ENCODE measurements around the gene BNIP5.

BNIP5 gene

DNA sequence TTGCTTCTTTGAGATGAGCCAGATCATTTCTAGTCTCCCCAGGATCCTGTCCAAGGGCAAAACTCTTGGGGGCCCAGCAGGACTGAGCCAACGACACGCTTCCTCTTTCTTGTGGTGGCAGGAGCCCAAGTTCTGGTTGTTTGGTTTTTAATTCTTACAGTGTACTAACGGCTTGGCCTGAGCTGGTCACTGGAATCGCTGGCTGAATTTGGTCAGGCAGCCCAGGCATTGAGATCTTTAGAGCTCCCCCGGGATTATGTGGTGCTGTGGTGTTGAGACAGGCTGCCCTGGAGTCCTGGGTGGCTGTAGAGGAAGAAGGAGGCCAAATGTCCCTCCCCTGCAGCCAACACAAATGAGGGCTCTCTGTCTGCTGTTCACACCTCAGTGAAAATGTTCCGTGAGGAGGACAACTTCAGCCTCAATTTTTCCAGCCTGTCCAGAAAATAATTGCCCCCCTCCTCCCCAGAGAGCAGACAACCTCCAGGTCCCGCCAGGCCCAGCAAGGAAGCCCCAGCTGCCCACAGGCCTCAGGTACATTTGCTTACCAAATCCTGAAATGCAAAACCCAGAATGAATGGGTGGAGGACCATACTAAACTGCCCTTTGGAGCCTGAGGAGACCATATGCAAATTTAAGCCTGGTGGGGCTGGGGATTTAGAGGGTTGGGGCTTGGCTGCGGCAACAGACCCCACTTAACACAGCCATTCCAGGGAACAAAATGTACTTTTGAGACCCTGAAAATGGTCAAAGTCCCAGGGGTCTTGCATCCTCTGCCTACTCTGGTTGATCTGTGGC is 23.6 kb downstream of the BNIP5 start:
- TF ChIP-seq, protein P1, sequence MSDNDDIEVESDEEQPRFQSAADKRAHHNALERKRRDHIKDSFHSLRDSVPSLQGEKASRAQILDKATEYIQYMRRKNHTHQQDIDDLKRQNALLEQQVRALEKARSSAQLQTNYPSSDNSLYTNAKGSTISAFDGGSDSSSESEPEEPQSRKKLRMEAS (IDR thresholded peaks at IDR 0.05; ENCODE audit: low read depth, low read length): no peak
- TF ChIP-seq POLR2A (IDR thresholded peaks at IDR 0.05; ENCODE audit: extremely low read depth, insufficient read length): no peak
- TF ChIP-seq MYC (IDR thresholded peaks at IDR 0.05; ENCODE audit: low read depth, low read length): 0 out of 2 replicates have a peak, but pooled peaks have one; percentile 39
- TF ChIP-seq, protein P2, sequence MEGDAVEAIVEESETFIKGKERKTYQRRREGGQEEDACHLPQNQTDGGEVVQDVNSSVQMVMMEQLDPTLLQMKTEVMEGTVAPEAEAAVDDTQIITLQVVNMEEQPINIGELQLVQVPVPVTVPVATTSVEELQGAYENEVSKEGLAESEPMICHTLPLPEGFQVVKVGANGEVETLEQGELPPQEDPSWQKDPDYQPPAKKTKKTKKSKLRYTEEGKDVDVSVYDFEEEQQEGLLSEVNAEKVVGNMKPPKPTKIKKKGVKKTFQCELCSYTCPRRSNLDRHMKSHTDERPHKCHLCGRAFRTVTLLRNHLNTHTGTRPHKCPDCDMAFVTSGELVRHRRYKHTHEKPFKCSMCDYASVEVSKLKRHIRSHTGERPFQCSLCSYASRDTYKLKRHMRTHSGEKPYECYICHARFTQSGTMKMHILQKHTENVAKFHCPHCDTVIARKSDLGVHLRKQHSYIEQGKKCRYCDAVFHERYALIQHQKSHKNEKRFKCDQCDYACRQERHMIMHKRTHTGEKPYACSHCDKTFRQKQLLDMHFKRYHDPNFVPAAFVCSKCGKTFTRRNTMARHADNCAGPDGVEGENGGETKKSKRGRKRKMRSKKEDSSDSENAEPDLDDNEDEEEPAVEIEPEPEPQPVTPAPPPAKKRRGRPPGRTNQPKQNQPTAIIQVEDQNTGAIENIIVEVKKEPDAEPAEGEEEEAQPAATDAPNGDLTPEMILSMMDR (IDR thresholded peaks at IDR 0.05; ENCODE audit: low read depth, low read length): no peak
- peak; percentile 98 for DNase-seq (ENCODE audit: low read depth)
- peak overlapping the region; percentile 18 for H3K4me3 ChIP-seq (ENCODE audit: low read depth, low read length)

DNA sequence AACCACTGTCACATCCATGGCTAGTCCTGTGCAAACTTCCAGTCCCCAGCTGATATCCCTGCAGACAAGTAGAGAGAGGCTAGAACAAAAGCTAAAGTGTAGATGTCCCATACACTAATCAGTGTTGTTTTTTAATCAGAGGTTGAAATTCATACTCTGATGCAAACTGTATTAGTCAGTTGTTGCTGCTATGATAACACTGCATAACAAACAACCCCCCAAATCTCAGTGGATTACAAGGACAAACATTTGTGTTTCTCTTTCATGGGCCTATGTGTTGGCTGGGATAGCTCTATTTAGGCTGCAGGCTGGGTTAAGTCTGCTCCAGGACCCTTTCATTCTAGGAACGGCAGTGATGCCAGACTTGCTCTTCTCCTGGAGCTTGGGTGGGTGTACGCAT is 26.8 kb downstream of the BNIP5 start:
- DNase-seq (ENCODE audit: low read depth): no peak
- H3K4me3 ChIP-seq (ENCODE audit: low read depth, low read length): no peak overlapping the region
- TF ChIP-seq, protein P1 (IDR thresholded peaks at IDR 0.05; ENCODE audit: low read depth, low read length): no peak
- TF ChIP-seq, protein P2 (IDR thresholded peaks at IDR 0.05; ENCODE audit: low read depth, low read length): no peak
- no peak for TF ChIP-seq POLR2A (IDR thresholded peaks at IDR 0.05; ENCODE audit: extremely low read depth, insufficient read length)
- no peak for TF ChIP-seq MYC (IDR thresholded peaks at IDR 0.05; ENCODE audit: low read depth, low read length)

DNA sequence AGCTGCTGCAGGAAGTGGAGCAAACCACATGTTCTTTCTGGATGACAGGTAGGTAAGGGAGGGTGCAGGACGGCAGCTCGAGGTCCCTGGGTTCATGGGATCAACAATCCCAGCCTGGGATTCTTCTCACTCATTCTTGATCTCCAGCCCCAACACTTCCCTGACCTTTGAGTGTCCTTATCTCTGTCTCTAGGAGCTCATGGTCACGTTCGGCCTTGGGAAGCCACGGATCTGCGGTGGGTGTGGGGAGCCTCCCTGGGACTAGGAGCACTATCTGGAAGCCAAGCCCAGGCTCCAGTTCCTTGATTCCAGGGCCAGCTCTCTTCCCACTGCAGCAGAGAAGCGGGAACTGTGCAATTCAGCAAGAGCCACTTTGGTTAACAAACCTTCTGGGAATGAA is 27.5 kb downstream of the BNIP5 start:
- no peak overlapping the region for H3K4me3 ChIP-seq (ENCODE audit: low read depth, low read length)
- TF ChIP-seq MYC (IDR thresholded peaks at IDR 0.05; ENCODE audit: low read depth, low read length) (no peak), POLR2A (IDR thresholded peaks at IDR 0.05; ENCODE audit: extremely low read depth, insufficient read length) (no peak)
- TF ChIP-seq, protein P2 (IDR thresholded peaks at IDR 0.05; ENCODE audit: low read depth, low read length): no peak
- TF ChIP-seq, protein P1 (IDR thresholded peaks at IDR 0.05; ENCODE audit: low read depth, low read length): no peak
- no peak for DNase-seq (ENCODE audit: low read depth)

DNA sequence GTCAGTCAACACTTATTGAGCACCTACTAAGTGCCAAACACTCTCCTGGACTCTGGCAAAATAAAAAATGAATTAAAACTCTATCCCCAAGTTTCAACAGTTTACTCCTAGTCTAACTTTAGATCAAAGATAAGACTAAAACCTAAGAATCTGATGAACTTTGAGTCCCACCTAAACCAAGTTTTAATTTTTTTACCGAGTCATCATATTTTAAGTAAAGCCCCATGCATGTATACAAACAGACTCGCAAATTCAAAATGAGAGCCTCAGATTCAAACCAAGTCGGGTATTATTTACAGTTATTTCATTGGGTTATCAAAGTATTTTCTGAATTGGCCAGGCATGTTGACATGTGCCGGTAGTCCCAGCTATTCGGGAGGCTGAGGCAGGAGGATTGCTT is 28.2 kb downstream of the BNIP5 start:
- no peak overlapping the region for H3K4me3 ChIP-seq (ENCODE audit: low read depth, low read length)
- no peak for DNase-seq (ENCODE audit: low read depth)
- TF ChIP-seq, protein P1 (IDR thresholded peaks at IDR 0.05; ENCODE audit: low read depth, low read length): no peak
- TF ChIP-seq, protein P2 (IDR thresholded peaks at IDR 0.05; ENCODE audit: low read depth, low read length): no peak
- TF ChIP-seq MYC (IDR thresholded peaks at IDR 0.05; ENCODE audit: low read depth, low read length) (no peak), POLR2A (IDR thresholded peaks at IDR 0.05; ENCODE audit: extremely low read depth, insufficient read length) (no peak)

DNA sequence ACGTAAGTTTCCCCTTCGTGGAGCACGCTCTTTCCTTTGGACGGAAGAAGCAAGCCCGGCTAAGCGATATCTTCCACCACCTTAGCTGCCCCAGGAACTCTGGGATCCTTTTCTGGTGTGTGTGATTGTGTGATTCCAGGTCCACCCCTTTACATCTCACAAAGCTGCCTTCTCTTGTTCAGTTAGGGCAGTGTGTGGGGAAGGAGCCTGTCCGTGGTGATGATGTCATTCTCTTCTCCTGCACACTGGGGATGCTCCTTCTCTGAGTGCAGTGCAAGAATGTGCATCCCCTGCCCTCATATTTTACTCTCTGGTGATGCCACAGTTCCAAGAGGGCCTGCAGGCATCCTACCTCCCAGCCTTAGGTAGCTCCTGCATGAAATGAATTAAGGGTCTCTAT is 30.3 kb downstream of the BNIP5 start:
- TF ChIP-seq, protein P1 (IDR thresholded peaks at IDR 0.05; ENCODE audit: low read depth, low read length): no peak
- no peak for TF ChIP-seq MYC (IDR thresholded peaks at IDR 0.05; ENCODE audit: low read depth, low read length)
- DNase-seq (ENCODE audit: low read depth): no peak
- no peak overlapping the region for H3K4me3 ChIP-seq (ENCODE audit: low read depth, low read length)

DNA sequence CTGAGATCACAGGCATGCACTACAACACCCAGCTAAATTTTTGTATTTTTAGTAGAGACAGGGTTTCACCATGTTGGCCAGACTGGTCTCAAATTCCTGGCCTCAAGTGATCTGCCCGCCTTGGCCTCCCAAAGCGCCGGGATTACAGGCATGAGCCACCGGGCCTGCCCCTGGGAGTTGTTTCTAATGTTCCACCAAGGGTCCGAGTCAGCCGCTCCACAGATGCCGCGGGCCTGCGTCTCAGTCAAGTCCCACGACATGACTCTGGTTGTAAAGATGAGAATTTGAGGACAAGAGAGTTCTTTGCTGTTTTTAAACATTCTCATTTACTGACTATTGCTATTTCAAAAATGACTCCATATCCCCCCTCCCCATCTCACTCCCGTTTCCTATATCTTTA is 30.8 kb downstream of the BNIP5 start:
- H3K4me3 ChIP-seq (ENCODE audit: low read depth, low read length): no peak overlapping the region
- TF ChIP-seq MYC (IDR thresholded peaks at IDR 0.05; ENCODE audit: low read depth, low read length) (no peak), POLR2A (IDR thresholded peaks at IDR 0.05; ENCODE audit: extremely low read depth, insufficient read length) (no peak)
- TF ChIP-seq, protein P1 (IDR thresholded peaks at IDR 0.05; ENCODE audit: low read depth, low read length): no peak
- TF ChIP-seq, protein P2 (IDR thresholded peaks at IDR 0.05; ENCODE audit: low read depth, low read length): no peak
- DNase-seq (ENCODE audit: low read depth): no peak
